Measurements from ENCODE around the gene TRAPPC4.

DNA sequence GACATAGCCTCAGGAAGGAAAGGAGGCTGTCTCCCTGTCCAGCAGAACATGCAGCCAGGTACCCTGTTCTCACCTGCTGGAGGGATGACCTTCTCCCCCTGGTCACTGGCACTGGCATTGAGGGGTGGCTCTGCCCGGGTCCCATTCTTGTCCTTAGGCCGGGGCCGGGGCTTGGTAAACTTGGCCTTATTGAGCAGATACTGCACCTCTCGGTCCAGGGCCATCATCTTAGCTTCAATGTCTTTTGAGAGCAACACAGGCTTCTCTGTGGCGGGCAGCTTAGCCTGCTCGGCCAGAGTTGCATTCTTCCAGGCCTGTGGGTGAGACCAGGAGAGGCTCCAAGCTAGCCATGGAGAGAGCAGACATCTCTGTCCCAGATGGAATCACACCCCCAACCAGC is 27.9 kb downstream of the TRAPPC4 start:
- TF ChIP-seq NFRKB (IDR thresholded peaks at IDR 0.05) (no peak), BHLHE40 (IDR thresholded peaks at IDR 0.05; ENCODE audit: borderline replicate concordance) (no peak), FOXA1 (IDR thresholded peaks at IDR 0.05) (no peak), LEF1 (IDR thresholded peaks at IDR 0.05; ENCODE audit: borderline replicate concordance) (no peak), FOXM1 (IDR thresholded peaks at IDR 0.05; ENCODE audit: borderline replicate concordance) (no peak), SP1 (IDR thresholded peaks at IDR 0.05) (no peak)
- TF ChIP-seq, protein P1, sequence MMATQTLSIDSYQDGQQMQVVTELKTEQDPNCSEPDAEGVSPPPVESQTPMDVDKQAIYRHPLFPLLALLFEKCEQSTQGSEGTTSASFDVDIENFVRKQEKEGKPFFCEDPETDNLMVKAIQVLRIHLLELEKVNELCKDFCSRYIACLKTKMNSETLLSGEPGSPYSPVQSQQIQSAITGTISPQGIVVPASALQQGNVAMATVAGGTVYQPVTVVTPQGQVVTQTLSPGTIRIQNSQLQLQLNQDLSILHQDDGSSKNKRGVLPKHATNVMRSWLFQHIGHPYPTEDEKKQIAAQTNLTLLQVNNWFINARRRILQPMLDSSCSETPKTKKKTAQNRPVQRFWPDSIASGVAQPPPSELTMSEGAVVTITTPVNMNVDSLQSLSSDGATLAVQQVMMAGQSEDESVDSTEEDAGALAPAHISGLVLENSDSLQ (IDR thresholded peaks at IDR 0.05): no peak
